GM18873 (cell line): ENCODE measurements around the gene CALML5.

Experiments used
- ATAC-seq: cut with Tn5 transposase; IDR thresholded peaks from one replicate; pipeline ENCODE4 v1.9.1; 2021; ENCODE audit warnings: mild to moderate bottlenecking, moderate library complexity, moderate number of reproducible peaks; ENCODE audit not compliant: unreplicated experiment, low FRiP score

The CALML5 gene

GRCh38 chr10:5499493-5500140 lies at the start of gene CALML5:
Gene CALML5, minus strand, starts transcription at chr10:5499570. Its CDS starts 132 bp downstream, at chr10:5499438.
- ATAC-seq = no peak

- ATAC-seq = no peak
Observed at GRCh38 chr10:5547931-5548660, 48.7 kb upstream of the CALML5 start.

- ATAC-seq = no peak
Observed at GRCh38 chr10:5547681-5547930, 48.2 kb upstream of the CALML5 start.

GRCh38 chr10:5546891-5547680 lies 47.7 kb upstream of the CALML5 start:
- no peak for ATAC-seq

- no peak for ATAC-seq
Observed at GRCh38 chr10:5545778-5546710, 46.7 kb upstream of the CALML5 start.

- ATAC-seq = no peak
Observed at GRCh38 chr10:5545426-5545777, 46.0 kb upstream of the CALML5 start.

GRCh38 chr10:5545011-5545410 lies 45.6 kb upstream of the CALML5 start:
- ATAC-seq = no peak

GRCh38 chr10:5544216-5544805 lies 44.9 kb upstream of the CALML5 start:
- no peak for ATAC-seq

GRCh38 chr10:5543623-5544022 lies 44.3 kb upstream of the CALML5 start:
- ATAC-seq = no peak

GRCh38 chr10:5542100-5542499 lies 42.7 kb upstream of the CALML5 start:
- ATAC-seq = no peak

GRCh38 chr10:5540891-5541290 lies 41.5 kb upstream of the CALML5 start:
- ATAC-seq = no peak

GRCh38 chr10:5540080-5540479 lies 40.7 kb upstream of the CALML5 start:
- no peak for ATAC-seq

- ATAC-seq = no peak
Observed at GRCh38 chr10:5538892-5539651, 39.7 kb upstream of the CALML5 start.

- no peak for ATAC-seq
Observed at GRCh38 chr10:5538446-5538845, 39.1 kb upstream of the CALML5 start.

GRCh38 chr10:5537684-5538083 lies 38.3 kb upstream of the CALML5 start:
- no peak for ATAC-seq

- no peak for ATAC-seq
Observed at GRCh38 chr10:5536486-5537081, 37.2 kb upstream of the CALML5 start.

- no peak for ATAC-seq
Observed at GRCh38 chr10:5534880-5535856, 35.8 kb upstream of the CALML5 start.
